Neural cell (in vitro differentiated cells): ENCODE measurements around the gene STX18.

ENCODE experiments used
- SMC3 ChIP-seq: fragments of 450-650 bp; conservative IDR thresholded peaks from 2 replicates; pipeline ENCODE4 v1.6.1; 2014; ENCODE audit warnings: antibody characterized with exemption, mild to moderate bottlenecking, moderate library complexity; ENCODE audit not compliant: poor library complexity
- TF ChIP-seq, protein P1 (sequence below): fragments of 450-650 bp; IDR thresholded peaks from 2 replicates; pipeline ENCODE4 v1.5.1; 2014; ENCODE audit warnings: antibody characterized with exemption, mild to moderate bottlenecking, moderate library complexity; ENCODE audit not compliant: poor library complexity, severe bottlenecking

DNA sequence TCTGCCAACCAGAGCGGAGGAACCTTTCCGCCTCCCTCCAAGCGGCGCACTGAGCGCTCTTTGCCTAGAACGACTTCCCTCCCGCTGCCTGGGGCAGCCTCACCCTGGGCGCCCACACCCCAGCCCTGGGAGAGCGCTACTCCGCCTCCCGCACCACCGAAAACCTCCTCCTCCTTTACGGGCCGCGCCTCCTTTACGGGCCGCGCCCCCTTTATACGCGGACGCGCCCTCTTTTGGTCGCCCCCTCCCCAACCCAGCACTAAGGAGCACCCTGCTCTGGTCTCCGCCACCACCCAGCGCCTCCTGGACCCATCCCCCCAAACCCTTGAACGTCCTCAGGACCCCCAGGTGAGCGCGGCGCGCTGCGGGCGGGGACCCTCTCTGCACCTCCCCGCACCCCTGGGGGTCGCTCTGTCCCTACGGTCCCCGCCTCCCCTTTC is 155.5 kb downstream of the STX18 start:
- TF ChIP-seq SMC3 = no peak
- TF ChIP-seq, protein P1, sequence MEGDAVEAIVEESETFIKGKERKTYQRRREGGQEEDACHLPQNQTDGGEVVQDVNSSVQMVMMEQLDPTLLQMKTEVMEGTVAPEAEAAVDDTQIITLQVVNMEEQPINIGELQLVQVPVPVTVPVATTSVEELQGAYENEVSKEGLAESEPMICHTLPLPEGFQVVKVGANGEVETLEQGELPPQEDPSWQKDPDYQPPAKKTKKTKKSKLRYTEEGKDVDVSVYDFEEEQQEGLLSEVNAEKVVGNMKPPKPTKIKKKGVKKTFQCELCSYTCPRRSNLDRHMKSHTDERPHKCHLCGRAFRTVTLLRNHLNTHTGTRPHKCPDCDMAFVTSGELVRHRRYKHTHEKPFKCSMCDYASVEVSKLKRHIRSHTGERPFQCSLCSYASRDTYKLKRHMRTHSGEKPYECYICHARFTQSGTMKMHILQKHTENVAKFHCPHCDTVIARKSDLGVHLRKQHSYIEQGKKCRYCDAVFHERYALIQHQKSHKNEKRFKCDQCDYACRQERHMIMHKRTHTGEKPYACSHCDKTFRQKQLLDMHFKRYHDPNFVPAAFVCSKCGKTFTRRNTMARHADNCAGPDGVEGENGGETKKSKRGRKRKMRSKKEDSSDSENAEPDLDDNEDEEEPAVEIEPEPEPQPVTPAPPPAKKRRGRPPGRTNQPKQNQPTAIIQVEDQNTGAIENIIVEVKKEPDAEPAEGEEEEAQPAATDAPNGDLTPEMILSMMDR = no peak
